Rectal smooth muscle tissue (tissue), 1 donor: ENCODE data around the gene ZNF324B.
A peak's percentile ranks its signal among the peaks of the same experiment; 100 is the strongest.
"Not testable (repeated sequence)": the region's sequence is repeated elsewhere in the genome, so short reads cannot be mapped to it uniquely, and the experiment has no call there.

Experiments used
- H3K27ac ChIP-seq: one replicate; pipeline ENCODE4 v1.7.0; 2013; ENCODE audit warnings: low read depth, low read length, inconsistent platforms
- H3K27me3 ChIP-seq: one replicate; pipeline ENCODE4 v1.7.0; 2013; ENCODE audit warnings: low read length; ENCODE audit not compliant: control insufficient read depth, insufficient read depth
- H3K36me3 ChIP-seq: one replicate; pipeline ENCODE4 v1.7.0; 2013; ENCODE audit warnings: low read length; ENCODE audit not compliant: control insufficient read depth, insufficient read depth
- H3K4me1 ChIP-seq: one replicate; pipeline ENCODE4 v1.7.0; 2013; ENCODE audit warnings: low read length; ENCODE audit not compliant: control insufficient read depth, insufficient read depth
- H3K4me3 ChIP-seq: one replicate; pipeline ENCODE4 v1.7.0; 2013; ENCODE audit warnings: low read length
- H3K9ac ChIP-seq: one replicate; pipeline ENCODE4 v1.7.0; 2013; ENCODE audit warnings: low read length

Gene ZNF324B

DNA sequence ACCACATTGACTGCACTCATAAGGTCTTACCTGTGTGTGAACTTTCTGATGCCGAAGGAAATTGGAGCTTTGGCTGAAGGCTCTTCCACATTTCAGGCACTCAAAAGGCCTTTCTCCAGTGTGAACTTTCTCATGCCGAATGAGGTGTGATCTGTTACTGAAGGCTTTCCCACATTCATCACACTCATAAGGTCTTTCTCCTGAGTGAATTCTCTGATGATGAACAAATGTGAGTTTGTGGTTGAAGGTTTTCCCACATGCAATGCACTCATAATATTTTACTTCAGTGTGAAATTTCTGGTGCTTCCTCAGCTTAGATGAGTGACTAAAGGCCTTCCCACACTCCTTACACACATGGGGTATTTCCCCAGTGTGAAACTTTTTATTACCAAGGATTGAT lies 17.2 kb upstream of the ZNF324B start:
- H3K27me3 ChIP-seq = no peaks in the 10 kb centered on the region
- no peak overlapping the region for H3K4me3 ChIP-seq
- H3K36me3 ChIP-seq = peaks cover 46% of the 10 kb centered on the region

DNA sequence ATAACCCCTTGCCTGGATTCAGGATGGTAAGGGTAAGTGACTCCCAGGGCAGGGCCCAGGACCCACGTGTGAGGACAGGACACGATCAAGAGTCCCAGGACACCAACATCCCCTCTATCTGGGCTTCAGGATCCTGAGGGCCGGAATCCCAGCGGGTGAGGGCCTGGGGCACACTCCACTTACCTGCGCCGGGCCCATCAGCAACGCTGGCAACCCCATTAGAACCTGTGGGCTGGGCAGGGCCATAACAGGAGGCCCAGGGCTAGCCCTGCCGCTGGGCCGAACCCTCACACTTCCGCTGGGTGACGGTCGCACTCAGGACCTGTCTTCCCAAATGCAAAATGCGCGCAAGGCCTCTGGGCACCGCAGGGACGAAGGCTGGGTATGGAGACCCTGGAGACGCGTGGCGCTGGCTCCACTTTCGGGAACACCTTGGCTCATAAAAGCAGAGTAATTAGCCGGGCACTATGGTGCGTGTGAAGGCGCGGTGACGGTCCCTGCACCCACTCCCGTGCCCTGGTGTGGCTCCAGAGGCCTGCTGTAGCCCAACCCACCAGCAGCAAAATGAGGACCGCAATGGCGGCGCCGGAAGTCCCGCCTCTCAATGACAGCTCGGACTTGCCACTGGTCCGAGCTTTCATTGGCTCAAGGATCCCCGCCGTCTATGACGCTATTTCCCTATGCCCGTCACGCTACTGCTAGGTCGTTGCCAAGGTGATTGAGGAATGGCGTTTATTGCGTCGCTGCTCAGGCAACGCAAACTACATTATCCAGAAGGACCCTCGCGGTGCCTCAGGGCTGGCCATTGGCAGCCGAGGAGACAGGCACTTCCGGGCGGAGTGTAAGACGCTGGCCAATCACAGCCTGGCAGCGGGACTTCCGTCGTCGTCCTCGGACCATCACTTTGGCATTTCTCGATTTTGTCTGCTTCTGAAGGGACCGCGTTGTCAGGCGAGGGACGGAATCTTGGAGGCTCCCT lies 11.6 kb upstream of the ZNF324B start, which contains the start of gene ZNF132:
Gene ZNF132, minus strand, starts transcription at position 578 of the 979 bp plus-strand sequence. Its CDS starts 332 bp downstream, at position 246.
- H3K36me3 ChIP-seq = peaks cover 23% of the 10 kb centered on the region
- H3K4me1 ChIP-seq = peaks cover 5% of the 10 kb centered on the region
- peak within 1 kb of the TSS; percentile 82 for H3K4me3 ChIP-seq
- no peaks in the 10 kb centered on the region for H3K27me3 ChIP-seq
- H3K9ac ChIP-seq = peak within 1 kb of the TSS; percentile 27
- H3K27ac ChIP-seq = peak within 1 kb of the TSS; percentile 76

More for the DNA sequence above, 17.2 kb upstream of the ZNF324B start:
- Histone ChIP-seq H3K4me1 (no peaks in the 10 kb centered on the region), H3K9ac (no peak overlapping the region), H3K27ac (no peak overlapping the region)

GRCh38 chr19:58440556-58440955 lies 10.9 kb upstream of the ZNF324B start:
- peak overlapping the region; percentile 76 for H3K27ac ChIP-seq
- peaks cover 5% of the 10 kb centered on the region for H3K4me1 ChIP-seq
- peak overlapping the region; percentile 82 for H3K4me3 ChIP-seq
- H3K36me3 ChIP-seq = peaks cover 16% of the 10 kb centered on the region
- H3K27me3 ChIP-seq = no peaks in the 10 kb centered on the region
- peak overlapping the region; percentile 27 for H3K9ac ChIP-seq

DNA sequence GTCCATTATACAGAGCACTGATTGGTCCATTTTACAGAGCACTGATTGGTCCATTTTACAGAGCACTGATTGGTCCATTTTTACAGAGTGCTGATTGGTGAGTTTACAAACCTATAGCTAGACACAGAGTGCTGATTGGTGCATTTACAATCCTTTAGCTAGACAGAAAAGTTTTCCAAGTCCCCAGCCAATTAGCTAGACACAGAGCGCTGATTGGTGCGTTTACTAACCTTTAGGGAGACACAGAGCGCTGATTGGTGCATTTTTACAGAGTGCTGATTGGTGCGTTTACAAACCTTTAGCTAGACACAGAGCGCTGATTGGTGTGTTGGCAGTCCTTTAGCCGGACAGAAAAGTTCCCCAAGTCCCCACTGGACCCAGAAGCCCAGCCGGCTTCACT lies 8.4 kb upstream of the ZNF324B start:
- H3K27ac ChIP-seq, H3K4me3 ChIP-seq, H3K27me3 ChIP-seq, H3K36me3 ChIP-seq, H3K4me1 ChIP-seq, H3K9ac ChIP-seq: not testable (repeated sequence)

DNA sequence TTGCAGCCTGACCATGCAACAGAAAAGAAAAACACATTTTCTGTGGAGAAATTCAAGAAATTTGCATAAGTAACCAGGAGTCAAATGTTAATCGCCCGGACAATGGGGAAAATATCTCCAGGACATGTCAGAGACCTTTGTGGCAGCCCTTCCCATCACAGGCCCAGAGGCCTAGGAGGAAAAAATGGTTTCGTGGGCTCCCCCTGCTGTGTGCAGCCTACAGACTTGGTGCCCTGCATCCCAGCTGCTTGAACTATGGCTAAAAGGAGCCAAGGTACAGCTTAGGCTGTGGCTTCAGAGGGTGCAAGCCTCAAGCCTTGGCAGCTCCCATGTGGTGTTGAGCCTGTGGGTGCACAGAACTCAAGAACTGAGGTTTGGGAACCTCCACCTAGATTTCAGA lies 2.6 kb upstream of the ZNF324B start:
- H3K36me3 ChIP-seq, H3K27me3 ChIP-seq, H3K4me1 ChIP-seq, H3K27ac ChIP-seq, H3K4me3 ChIP-seq, H3K9ac ChIP-seq: not testable (repeated sequence)

- not testable (repeated sequence) for H3K27ac ChIP-seq, H3K27me3 ChIP-seq, H3K36me3 ChIP-seq, H3K4me3 ChIP-seq, H3K4me1 ChIP-seq, H3K9ac ChIP-seq
Observed at GRCh38 chr19:58449980-58450379, 1.4 kb upstream of the ZNF324B start.

- peaks cover 3% of the 10 kb centered on the region for H3K4me1 ChIP-seq
- H3K27ac ChIP-seq = no peak overlapping the region
- H3K4me3 ChIP-seq = peak overlapping the region; percentile 77
- peaks cover 7% of the 10 kb centered on the region for H3K36me3 ChIP-seq
- no peaks in the 10 kb centered on the region for H3K27me3 ChIP-seq
- H3K9ac ChIP-seq = no peak overlapping the region
Observed at GRCh38 chr19:58450856-58451357, 515 bp upstream of the ZNF324B start.

DNA sequence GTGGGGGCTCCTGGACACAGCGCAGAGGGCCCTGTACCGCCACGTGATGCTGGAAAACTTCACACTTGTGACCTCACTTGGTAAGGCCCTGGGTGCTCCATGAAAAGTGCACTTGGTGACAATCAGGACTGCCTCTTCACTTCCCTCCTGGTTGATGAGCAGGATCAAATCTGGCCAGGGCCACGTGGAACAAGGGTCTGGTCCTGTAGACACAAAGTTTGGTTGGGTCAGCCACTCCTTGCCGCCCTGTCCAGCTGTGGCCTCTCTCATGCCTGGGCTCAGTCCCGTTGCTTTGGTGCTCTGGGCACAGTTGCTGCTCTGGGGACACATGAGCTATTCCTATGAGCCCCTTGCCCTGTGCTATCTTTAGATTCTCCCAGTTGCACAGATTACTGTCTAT lies 2.3 kb downstream of the ZNF324B start:
- Histone ChIP-seq H3K27ac (no peak overlapping the region), H3K9ac (no peak overlapping the region), H3K27me3 (no peaks in the 10 kb centered on the region), H3K36me3 (peaks cover 11% of the 10 kb centered on the region), H3K4me1 (peaks cover 3% of the 10 kb centered on the region), H3K4me3 (no peak overlapping the region)

DNA sequence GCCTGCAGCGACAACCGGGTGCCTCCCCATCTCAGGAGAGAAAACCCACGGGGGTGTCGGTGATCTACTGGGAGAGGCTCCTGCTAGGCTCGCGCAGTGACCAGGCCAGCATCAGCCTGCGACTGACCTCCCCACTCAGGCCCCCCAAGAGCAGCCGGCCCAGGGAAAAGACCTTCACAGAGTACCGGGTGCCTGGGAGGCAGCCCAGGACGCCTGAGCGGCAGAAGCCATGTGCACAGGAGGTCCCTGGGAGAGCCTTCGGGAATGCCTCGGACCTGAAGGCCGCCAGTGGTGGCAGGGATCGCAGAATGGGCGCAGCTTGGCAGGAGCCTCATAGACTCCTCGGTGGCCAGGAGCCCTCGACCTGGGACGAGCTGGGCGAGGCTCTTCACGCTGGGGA lies 3.9 kb downstream of the ZNF324B start:
- H3K27me3 ChIP-seq = no peaks in the 10 kb centered on the region
- H3K9ac ChIP-seq = no peak overlapping the region
- peaks cover 11% of the 10 kb centered on the region for H3K36me3 ChIP-seq
- peaks cover 3% of the 10 kb centered on the region for H3K4me1 ChIP-seq
- H3K27ac ChIP-seq = no peak overlapping the region
- H3K4me3 ChIP-seq = no peak overlapping the region

- no peak overlapping the region for H3K9ac ChIP-seq
- peaks cover 3% of the 10 kb centered on the region for H3K4me1 ChIP-seq
- no peak overlapping the region for H3K4me3 ChIP-seq
- H3K27me3 ChIP-seq = no peaks in the 10 kb centered on the region
- no peak overlapping the region for H3K27ac ChIP-seq
- peaks cover 11% of the 10 kb centered on the region for H3K36me3 ChIP-seq
Observed at GRCh38 chr19:58456111-58456510, 4.7 kb downstream of the ZNF324B start.

DNA sequence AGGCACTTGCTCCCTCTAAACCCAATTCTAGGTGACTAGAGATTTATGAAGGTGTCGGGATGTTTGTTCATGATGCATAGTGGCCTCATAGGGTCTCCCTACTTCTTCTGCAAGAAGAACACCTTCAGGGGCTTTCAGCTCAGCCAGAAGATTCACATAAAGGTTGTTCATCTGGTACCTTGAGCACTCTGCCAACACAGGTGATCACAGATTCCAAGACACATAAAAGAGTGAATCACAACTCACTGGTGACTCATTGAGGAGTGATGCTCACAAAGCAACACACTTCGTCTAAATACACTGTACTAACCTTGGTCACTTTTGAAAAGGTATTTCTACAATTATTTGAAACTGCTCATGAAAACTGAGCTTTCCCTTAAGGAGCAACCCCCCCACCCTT lies 8.6 kb downstream of the ZNF324B start:
- H3K36me3 ChIP-seq = peaks cover 4% of the 10 kb centered on the region
- H3K4me3 ChIP-seq = no peak overlapping the region
- H3K9ac ChIP-seq = no peak overlapping the region
- H3K27ac ChIP-seq = no peak overlapping the region
- no peaks in the 10 kb centered on the region for H3K4me1 ChIP-seq
- H3K27me3 ChIP-seq = no peaks in the 10 kb centered on the region

DNA sequence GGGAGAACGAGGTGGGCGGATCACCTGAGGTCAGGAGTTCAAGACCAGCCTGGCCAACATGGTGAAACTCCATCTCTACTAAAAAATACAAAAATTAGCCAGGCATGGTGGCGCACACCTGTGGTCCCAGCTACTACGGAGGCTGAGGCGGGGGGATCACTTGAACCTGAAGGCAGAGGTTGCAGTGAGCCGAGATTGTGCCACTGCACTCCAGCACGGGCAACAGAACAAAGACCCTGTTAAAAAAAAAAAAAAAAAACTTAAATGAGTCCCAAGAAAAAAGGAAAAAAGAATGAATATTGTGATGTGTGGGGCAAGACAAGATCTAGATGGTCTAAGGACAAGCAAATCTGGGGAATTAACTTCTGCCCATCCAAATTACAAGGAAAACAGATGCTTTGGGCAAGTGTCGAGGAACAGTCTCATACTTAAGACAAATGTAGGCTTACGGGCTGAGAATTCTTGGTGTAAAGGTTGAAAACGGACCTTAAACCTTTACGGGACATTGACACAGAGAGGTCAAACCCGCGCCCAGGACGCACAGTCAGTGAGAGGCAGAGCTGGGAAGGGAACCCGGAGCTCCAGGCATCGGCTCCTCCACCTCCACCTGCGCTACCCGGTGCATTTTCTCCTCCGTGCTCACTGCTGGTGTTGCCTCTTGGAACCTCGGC lies 14.8 kb downstream of the ZNF324B start:
- no peaks in the 10 kb centered on the region for H3K27me3 ChIP-seq
- H3K27ac ChIP-seq = no peak overlapping the region

More for the DNA sequence above, 14.8 kb downstream of the ZNF324B start:
- Histone ChIP-seq H3K4me3 (peak overlapping the region; percentile 83), H3K9ac (no peak overlapping the region), H3K36me3 (peaks cover 2% of the 10 kb centered on the region), H3K4me1 (peaks cover 8% of the 10 kb centered on the region)
